Type B pancreatic cell (in vitro differentiated cells): ENCODE data around the gene DNAH6. TPM values are rescaled to one million over a fixed set of nuclear protein-coding genes. Genes with fewer than 3 reads are reported as not detected.
"Not testable (repeated sequence)": the region's sequence is repeated elsewhere in the genome, so short reads cannot be mapped to it uniquely, and the experiment has no call there.

Experiments
- DNase-seq: peaks from one replicate; pipeline ENCODE4 v3.0.0; 2021; ENCODE audit warnings: mixed read lengths; ENCODE audit not compliant: unreplicated experiment; ENCODE audit errors: extremely low spot score
- H3K27ac Mint-ChIP-seq: 2 replicates; pipeline ENCODE4 v1.8.0; 2021; ENCODE audit warnings: mild to moderate bottlenecking, mixed read lengths
- H3K27me3 Mint-ChIP-seq: 2 replicates; pipeline ENCODE4 v1.8.0; 2021; ENCODE audit warnings: mixed read lengths
- H3K36me3 Mint-ChIP-seq: 2 replicates; pipeline ENCODE4 v1.8.0; 2021; ENCODE audit warnings: mixed read lengths
- H3K4me1 Mint-ChIP-seq: one replicate; pipeline ENCODE4 v1.8.0; 2021; ENCODE audit warnings: mixed read lengths; ENCODE audit not compliant: unreplicated experiment
- H3K4me3 Mint-ChIP-seq: 2 replicates; pipeline ENCODE4 v1.8.0; 2021; ENCODE audit warnings: mild to moderate bottlenecking, mixed read lengths
- H3K9me3 Mint-ChIP-seq: 2 replicates; pipeline ENCODE4 v1.8.0; 2021; ENCODE audit warnings: mixed read lengths
- total RNA-seq: library from RNA; stranded (reverse); gene quantifications from 2 replicates; pipeline ENCODE4 v1.2.1, GENCODE V29; 2021; ENCODE audit warnings: low replicate concordance
- TF ChIP-seq, protein P1 (sequence below): fragments of 200-600 bp; sonication (generic); conservative IDR thresholded peaks from 2 replicates; pipeline ENCODE4 v1.5.0; 2021; ENCODE audit warnings: antibody characterized with exemption, mild to moderate bottlenecking

DNAH6 gene
- total RNA-seq, 1 donor from 2014 or later = 3.8 TPM

DNA sequence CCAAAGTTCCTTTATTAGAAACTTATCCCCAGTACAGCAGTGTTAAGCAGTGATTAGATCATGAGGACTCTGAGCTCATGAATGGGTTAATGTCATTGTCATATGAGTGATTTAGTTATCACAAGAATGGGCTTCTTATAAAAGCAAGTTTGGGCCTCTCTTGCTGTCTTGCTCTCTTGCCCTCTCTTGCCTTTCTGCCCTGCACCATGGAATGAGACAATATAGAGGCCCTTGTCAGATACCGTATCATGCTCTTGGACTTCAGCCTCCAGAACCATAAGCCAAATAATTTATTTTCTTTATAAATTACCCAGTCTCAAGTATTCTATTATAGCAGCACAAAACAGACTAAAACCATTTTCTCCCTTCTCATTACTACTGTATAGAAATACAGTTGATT lies 238.8 kb downstream of the DNAH6 start:
- Mint-ChIP-seq H3K36me3 (no peaks in the 10 kb centered on the region), H3K27me3 (no peaks in the 10 kb centered on the region), H3K27ac (no peak overlapping the region), H3K4me1 (no peaks in the 10 kb centered on the region), H3K4me3 (no peak overlapping the region), H3K9me3 (no peaks in the 10 kb centered on the region)
- TF ChIP-seq, protein P1, sequence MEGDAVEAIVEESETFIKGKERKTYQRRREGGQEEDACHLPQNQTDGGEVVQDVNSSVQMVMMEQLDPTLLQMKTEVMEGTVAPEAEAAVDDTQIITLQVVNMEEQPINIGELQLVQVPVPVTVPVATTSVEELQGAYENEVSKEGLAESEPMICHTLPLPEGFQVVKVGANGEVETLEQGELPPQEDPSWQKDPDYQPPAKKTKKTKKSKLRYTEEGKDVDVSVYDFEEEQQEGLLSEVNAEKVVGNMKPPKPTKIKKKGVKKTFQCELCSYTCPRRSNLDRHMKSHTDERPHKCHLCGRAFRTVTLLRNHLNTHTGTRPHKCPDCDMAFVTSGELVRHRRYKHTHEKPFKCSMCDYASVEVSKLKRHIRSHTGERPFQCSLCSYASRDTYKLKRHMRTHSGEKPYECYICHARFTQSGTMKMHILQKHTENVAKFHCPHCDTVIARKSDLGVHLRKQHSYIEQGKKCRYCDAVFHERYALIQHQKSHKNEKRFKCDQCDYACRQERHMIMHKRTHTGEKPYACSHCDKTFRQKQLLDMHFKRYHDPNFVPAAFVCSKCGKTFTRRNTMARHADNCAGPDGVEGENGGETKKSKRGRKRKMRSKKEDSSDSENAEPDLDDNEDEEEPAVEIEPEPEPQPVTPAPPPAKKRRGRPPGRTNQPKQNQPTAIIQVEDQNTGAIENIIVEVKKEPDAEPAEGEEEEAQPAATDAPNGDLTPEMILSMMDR = no peak
- DNase-seq = no peak

DNA sequence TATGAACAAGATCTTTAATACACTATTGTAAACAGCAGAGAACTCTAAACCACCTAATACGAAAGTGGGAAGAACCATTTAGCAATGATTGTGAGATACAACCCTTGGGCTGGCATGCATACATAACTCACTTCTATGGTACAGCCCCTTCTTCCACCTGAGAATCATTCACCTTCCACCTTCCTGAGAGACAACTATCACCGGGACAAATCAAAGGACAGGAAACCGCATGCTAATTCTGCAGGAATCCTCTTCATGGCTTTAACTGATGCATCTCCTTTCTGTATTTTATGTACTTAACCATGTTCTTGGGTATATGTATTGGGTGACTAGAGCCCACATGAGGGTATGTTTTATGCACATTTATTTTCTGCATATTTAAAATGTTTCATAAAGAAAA lies 241.3 kb downstream of the DNAH6 start:
- TF ChIP-seq, protein P1 = no peak
- Mint-ChIP-seq H3K9me3 (no peaks in the 10 kb centered on the region), H3K4me1 (no peaks in the 10 kb centered on the region), H3K27me3 (no peaks in the 10 kb centered on the region), H3K36me3 (no peaks in the 10 kb centered on the region), H3K4me3 (no peak overlapping the region), H3K27ac (no peak overlapping the region)
- no peak for DNase-seq

DNA sequence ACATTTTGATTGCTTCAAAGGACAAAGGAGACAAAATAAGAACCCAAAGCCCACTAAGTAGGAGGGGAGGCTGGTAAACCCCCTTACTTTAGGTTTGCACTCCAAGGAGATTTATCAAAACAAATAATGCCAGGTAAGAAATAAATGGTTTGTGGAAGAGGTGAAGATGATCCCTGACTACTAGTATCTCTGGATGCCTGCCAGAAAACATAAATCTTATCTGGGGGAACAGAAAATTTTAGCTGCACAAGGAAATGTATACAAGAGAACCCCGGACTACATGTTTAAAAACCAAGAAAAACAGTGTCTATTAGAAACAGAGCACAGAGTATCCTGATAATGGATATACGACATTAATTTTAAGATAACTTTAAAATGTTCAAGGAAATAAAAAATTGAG lies 250.5 kb downstream of the DNAH6 start:
- Mint-ChIP-seq H3K36me3 (no peaks in the 10 kb centered on the region), H3K27ac (no peak overlapping the region), H3K9me3 (peaks cover 7% of the 10 kb centered on the region), H3K27me3 (no peaks in the 10 kb centered on the region), H3K4me1 (no peaks in the 10 kb centered on the region), H3K4me3 (no peak overlapping the region)
- TF ChIP-seq, protein P1 = no peak
- DNase-seq = no peak

DNA sequence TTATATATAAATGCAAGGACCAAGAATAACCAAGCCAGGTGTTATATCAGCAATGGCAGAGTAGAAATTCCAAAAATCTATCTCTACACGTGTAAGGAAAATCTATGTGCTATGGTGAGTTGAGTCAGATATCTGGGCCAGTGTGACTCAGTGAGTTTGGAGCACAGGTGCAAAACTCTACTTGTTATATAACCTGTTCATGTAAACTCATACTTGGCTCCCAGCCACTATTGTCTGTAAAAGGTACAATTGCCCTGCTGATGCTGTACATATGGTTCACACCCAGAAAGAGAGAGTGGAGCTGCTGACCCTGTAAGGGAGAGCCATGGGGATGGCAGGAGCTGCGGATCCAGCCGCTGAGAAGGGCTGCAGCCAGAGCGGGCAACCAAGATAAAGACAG lies 252.5 kb downstream of the DNAH6 start:
- no peaks in the 10 kb centered on the region for H3K4me1 Mint-ChIP-seq
- no peak overlapping the region for H3K27ac Mint-ChIP-seq
- H3K9me3 Mint-ChIP-seq = peaks cover 7% of the 10 kb centered on the region

DNA sequence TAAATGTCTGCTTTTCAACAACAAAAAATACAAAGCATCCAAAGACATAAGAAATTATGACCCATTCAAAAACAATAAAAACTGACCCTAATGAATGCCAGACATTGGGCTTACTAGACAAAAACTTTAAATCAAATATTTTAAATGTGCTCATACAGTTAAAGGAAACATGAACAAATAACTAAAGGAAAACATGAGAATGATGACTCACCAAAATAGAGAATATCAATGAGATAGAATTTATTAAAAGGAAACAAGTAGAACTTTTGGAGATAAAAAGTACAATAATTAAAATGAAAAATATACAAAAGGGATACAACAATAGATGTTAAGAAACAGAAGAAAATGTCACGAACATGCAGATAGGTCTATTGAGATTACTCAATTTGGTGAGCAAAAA lies 254.0 kb downstream of the DNAH6 start:
- TF ChIP-seq, protein P1 = no peak
- Mint-ChIP-seq H3K27ac (no peak overlapping the region), H3K27me3 (no peaks in the 10 kb centered on the region), H3K4me1 (no peaks in the 10 kb centered on the region), H3K36me3 (no peaks in the 10 kb centered on the region), H3K4me3 (no peak overlapping the region), H3K9me3 (peaks cover 7% of the 10 kb centered on the region)
- no peak for DNase-seq

More for the DNA sequence above, 252.5 kb downstream of the DNAH6 start:
- TF ChIP-seq, protein P1 = no peak
- DNase-seq = no peak
- H3K4me3 Mint-ChIP-seq = no peak overlapping the region
- no peaks in the 10 kb centered on the region for H3K27me3 Mint-ChIP-seq
- no peaks in the 10 kb centered on the region for H3K36me3 Mint-ChIP-seq

- no peak overlapping the region for H3K4me3 Mint-ChIP-seq
- no peaks in the 10 kb centered on the region for H3K4me1 Mint-ChIP-seq
- H3K9me3 Mint-ChIP-seq = peaks cover 7% of the 10 kb centered on the region
- H3K27ac Mint-ChIP-seq = no peak overlapping the region
- H3K36me3 Mint-ChIP-seq = no peaks in the 10 kb centered on the region
- TF ChIP-seq, protein P1 = no peak
- DNase-seq = no peak
- no peaks in the 10 kb centered on the region for H3K27me3 Mint-ChIP-seq
These were observed 255.0 kb downstream of the DNAH6 start for GRCh38 chr2:84771251-84771650.

GRCh38 chr2:84773562-84773961 lies 257.3 kb downstream of the DNAH6 start:
- not testable (repeated sequence) for H3K4me3 Mint-ChIP-seq, H3K4me1 Mint-ChIP-seq, H3K9me3 Mint-ChIP-seq, H3K36me3 Mint-ChIP-seq, H3K27ac Mint-ChIP-seq, H3K27me3 Mint-ChIP-seq, DNase-seq
